Measurements from ENCODE around the gene PRKX.

GRCh38 chrX:3669841-3670475 lies 43.5 kb downstream of the PRKX start:
- TF ChIP-seq CTCF (IDR thresholded peaks at IDR 0.05 in 4 of 5, conservative IDR thresholded peaks at IDR 0.05 in 1 of 5) (no peak), POLR2A (IDR thresholded peaks at IDR 0.05) (no peak)
